Uterus (tissue), 4 donors: ENCODE data around the gene RUFY1. TPM values are rescaled to one million over a fixed set of nuclear protein-coding genes. Genes with fewer than 3 reads are reported as not detected.

Experiments used
- DNase-seq, 2 donors: peaks; one replicate each; pipeline ENCODE4 v3.0.0-alpha.2; 2019 to 2020
- H3K27ac ChIP-seq, 2 donors: fragments of 200-600 bp; sonication (generic); 1 replicate in 1 of 2; 2 replicates in 1 of 2; pipeline ENCODE4 v1.5.1; 2016 to 2018
- H3K27me3 ChIP-seq, 2 donors: fragments of 200-600 bp; sonication (generic); one replicate each; pipeline ENCODE4 v1.5.1; 2018 to 2019; ENCODE audit warnings: control low read depth in 1 of 2
- H3K36me3 ChIP-seq, 2 donors: fragments of 200-600 bp; sonication (generic); one replicate each; pipeline ENCODE4 v1.5.1; 2019; ENCODE audit warnings: control low read depth in 1 of 2
- H3K4me1 ChIP-seq, 2 donors: fragments of 200-600 bp; sonication (generic); one replicate each; pipeline ENCODE4 v1.5.1; 2018 to 2019; ENCODE audit warnings: control low read depth in 1 of 2
- H3K4me3 ChIP-seq, 2 donors: fragments of 200-600 bp; sonication (generic); 1 replicate in 1 of 2; 2 replicates in 1 of 2; pipeline ENCODE4 v1.5.1; 2018 to 2019; ENCODE audit warnings: mild to moderate bottlenecking in 1 of 2
- H3K9me3 ChIP-seq, 2 donors: fragments of 200-600 bp; sonication (generic); one replicate each; pipeline ENCODE4 v1.5.1; 2019; ENCODE audit warnings: control low read depth in 1 of 2
- CTCF ChIP-seq, 4 experiments: fragments of 200-600 bp in 2 of 4; fragments of 450-650 bp in 2 of 4; sonication (generic) in 2 of 4; IDR thresholded peaks; one replicate each; pipeline ENCODE4 v1.5.1; 2016 to 2019; ENCODE audit warnings: antibody characterized with exemption in 4 of 4, mild to moderate bottlenecking in 2 of 4, moderate library complexity in 1 of 4
- POLR2A ChIP-seq, 2 donors: fragments of 450-650 bp; IDR thresholded peaks; one replicate each; pipeline ENCODE4 v1.6.1; 2016; ENCODE audit warnings: antibody characterized with exemption in 2 of 2, mild to moderate bottlenecking in 1 of 2, moderate library complexity in 1 of 2
- intact Hi-C: fragments of 100-400 bp; cut with DNase I; formaldehyde crosslinking; loops from one replicate; pipeline ENCODE4 v1.15.1; 2023; ENCODE audit warnings: low total_unique reads
- total RNA-seq, 4 donors: library from RNA; depleted of rRNA in 3 of 4; stranded (reverse); fragments of >200 nt in 3 of 4; gene quantifications; one replicate each; pipeline versions ENCODE4 v1.1.0 to v1.2.4, GENCODE V29; 2014 to 2023
- donor health status: DM: yes; HTN: yes; CAD: no.

RUFY1 gene
- total RNA-seq, 4 donors from 2014 or later: 8.2 to 59.2 (median 42.1) TPM

- Histone ChIP-seq H3K9me3 (no peaks in the 10 kb centered on the region), H3K27me3 (no peaks in the 10 kb centered on the region), H3K4me1 (peaks cover 20 to 24% of the 10 kb centered on the region in 2 donors), H3K27ac (peak overlapping the region in 1 of 2 donors; percentile 100), H3K36me3 (no peaks in the 10 kb centered on the region), H3K4me3 (peak overlapping the region in 1 of 2 donors; percentile 15)
- no peak for TF ChIP-seq POLR2A (IDR thresholded peaks at IDR 0.05)
- TF ChIP-seq CTCF (IDR thresholded peaks at IDR 0.05): no peak
- intact Hi-C loops: no loop called here
- DNase-seq: no peak
These were observed 69.4 kb downstream of the RUFY1 start for GRCh38 chr5:179619776-179620175.

DNA sequence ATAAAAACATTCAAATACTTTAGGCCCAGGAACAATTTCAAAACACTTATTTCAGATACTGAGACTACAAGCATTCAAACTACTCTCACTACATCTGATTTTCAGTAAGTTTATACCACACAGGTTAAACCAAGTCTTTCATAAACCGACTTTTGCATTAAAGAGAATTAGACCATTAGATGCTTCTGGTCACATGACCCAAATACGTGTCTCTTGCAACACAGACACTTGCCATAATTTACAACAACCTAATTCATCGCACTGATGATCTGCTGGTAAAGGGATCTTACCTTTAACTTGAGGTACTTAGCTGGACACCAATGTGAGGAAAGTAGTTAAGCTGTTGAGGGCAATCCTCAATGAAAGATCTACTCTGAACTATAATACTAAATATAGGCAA, 69.9 kb downstream of the RUFY1 start:
- peak overlapping the region; percentile 85 to 100 for H3K27ac ChIP-seq
- peaks cover 20 to 24% of the 10 kb centered on the region in 2 donors for H3K4me1 ChIP-seq
- DNase-seq: no peak
- intact Hi-C loops: no loop called here
- no peaks in the 10 kb centered on the region for H3K36me3 ChIP-seq
- peak overlapping the region in 1 of 2 donors; percentile 15 for H3K4me3 ChIP-seq
- no peaks in the 10 kb centered on the region for H3K27me3 ChIP-seq
- no peak for TF ChIP-seq POLR2A (IDR thresholded peaks at IDR 0.05)
- no peak for TF ChIP-seq CTCF (IDR thresholded peaks at IDR 0.05)
- H3K9me3 ChIP-seq: no peaks in the 10 kb centered on the region

GRCh38 chr5:179620703-179621350, 70.5 kb downstream of the RUFY1 start:
- intact Hi-C loops: no loop called here
- Histone ChIP-seq H3K27me3 (no peaks in the 10 kb centered on the region), H3K36me3 (no peaks in the 10 kb centered on the region), H3K9me3 (no peaks in the 10 kb centered on the region), H3K4me1 (peaks cover 20 to 24% of the 10 kb centered on the region in 2 donors), H3K4me3 (peak overlapping the region in 1 of 2 donors; percentile 15), H3K27ac (peak overlapping the region; percentile 85 to 100)
- no peak for DNase-seq
- no peak for TF ChIP-seq POLR2A (IDR thresholded peaks at IDR 0.05)
- TF ChIP-seq CTCF (IDR thresholded peaks at IDR 0.05): no peak

GRCh38 chr5:179621551-179622214, 71.3 kb downstream of the RUFY1 start:
- intact Hi-C loops: no loop called here
- Histone ChIP-seq H3K36me3 (no peaks in the 10 kb centered on the region), H3K27me3 (no peaks in the 10 kb centered on the region), H3K4me1 (peaks cover 20 to 24% of the 10 kb centered on the region in 2 donors), H3K27ac (peak overlapping the region; percentile 85 to 100), H3K4me3 (peak overlapping the region; percentile 78 to 94), H3K9me3 (no peaks in the 10 kb centered on the region)
- no peak for TF ChIP-seq POLR2A (IDR thresholded peaks at IDR 0.05)
- no peak for TF ChIP-seq CTCF (IDR thresholded peaks at IDR 0.05)
- DNase-seq: no peak
